Left ventricle myocardium inferior (tissue), 1 donor: ENCODE data around the gene C2orf42. TPM values are rescaled to one million over a fixed set of nuclear protein-coding genes. Genes with fewer than 3 reads are reported as not detected.
A peak's percentile ranks its signal among the peaks of the same experiment; 100 is the strongest.
"Not testable (repeated sequence)": the region's sequence is repeated elsewhere in the genome, so short reads cannot be mapped to it uniquely, and the experiment has no call there.

Experiments
- DNase-seq: peaks from one replicate; pipeline ENCODE4 v3.0.0-alpha.2; 2020
- H3K27ac ChIP-seq: fragments of 200-600 bp; replicated peaks from 2 replicates; pipeline ENCODE4 v1.8.0; 2021
- H3K27me3 ChIP-seq: fragments of 200-600 bp; 2 replicates; pipeline ENCODE4 v1.8.0; 2021; ENCODE audit warnings: low read depth
- H3K36me3 ChIP-seq: fragments of 200-600 bp; 2 replicates; pipeline ENCODE4 v1.8.0; 2021
- H3K4me1 ChIP-seq: fragments of 200-600 bp; 2 replicates; pipeline ENCODE4 v1.8.0; 2021
- H3K4me3 ChIP-seq: fragments of 200-600 bp; 2 replicates; pipeline ENCODE4 v1.8.0; 2021; ENCODE audit warnings: mild to moderate bottlenecking, moderate library complexity
- H3K9me3 ChIP-seq: fragments of 200-600 bp; replicated peaks from 2 replicates; pipeline ENCODE4 v1.8.0; 2021
- CTCF ChIP-seq: fragments of 200-600 bp; IDR thresholded peaks from 2 replicates; pipeline ENCODE4 v1.8.0; 2021; ENCODE audit warnings: antibody characterized with exemption, mild to moderate bottlenecking, borderline replicate concordance
- intact Hi-C: fragments of 100-400 bp; cut with micrococcal nuclease; formaldehyde crosslinking; loops from one replicate; pipeline ENCODE4 v1.11.0; 2022
- long read RNA-seq: library from polyadenylated mRNA; unstranded; transcript quantifications from one replicate; pipeline ENCODE4 v2.0.0, GENCODE V29; 2021
- total RNA-seq: library from RNA; stranded (reverse); fragmentation: NEBNext Ultra II Directional; extraction: Animal tissue kit (Norgen Biotek cat#: 25700); gene quantifications from one replicate; pipeline ENCODE4 v1.2.1, GENCODE V29; 2021
- donor health status: DM: no; HTN: yes; CAD: no; lungs with severe emphysema.

The C2orf42 gene
- total RNA-seq, result 14.6 TPM
- long read RNA-seq, partial matches to known transcripts, result 3 of 8 reads
- long read RNA-seq, other reads (novel, unspliced or antisense), result 3 of 8 reads

- TF ChIP-seq CTCF, result peak; percentile 19
- Histone ChIP-seq H3K27me3 (no peaks in the 10 kb centered on the region), H3K27ac (peak within 1 kb of the TSS; percentile 98), H3K36me3 (no peaks in the 10 kb centered on the region), H3K9me3 (no peaks in the 10 kb centered on the region), H3K4me1 (peaks cover 18% of the 10 kb centered on the region), H3K4me3 (peak within 1 kb of the TSS; percentile 84)
- intact Hi-C loops, result no loop called here
- peak; percentile 95 for DNase-seq
These were observed at the start of gene C2orf42 for GRCh38 chr2:70190418-70191243. Gene C2orf42 (minus strand): TSS chr2:70191019. CDS start chr2:70181985, 9,034 bp downstream.

- no peak for DNase-seq
- Histone ChIP-seq H3K27me3 (no peaks in the 10 kb centered on the region), H3K9me3 (no peaks in the 10 kb centered on the region), H3K27ac (no peak overlapping the region), H3K4me1 (peaks cover 65% of the 10 kb centered on the region), H3K4me3 (no peak overlapping the region), H3K36me3 (peaks cover 13% of the 10 kb centered on the region)
- intact Hi-C loops, result no loop called here
- TF ChIP-seq CTCF, result no peak
These were observed 49.8 kb upstream of the C2orf42 start for GRCh38 chr2:70240599-70240998.

GRCh38 chr2:70233926-70234325 is 43.1 kb upstream of the C2orf42 start:
- H3K4me3 ChIP-seq, result no peak overlapping the region
- no peak for TF ChIP-seq CTCF
- H3K36me3 ChIP-seq, result peaks cover 70% of the 10 kb centered on the region
- no peaks in the 10 kb centered on the region for H3K27me3 ChIP-seq
- H3K27ac ChIP-seq, result no peak overlapping the region
- H3K9me3 ChIP-seq, result no peaks in the 10 kb centered on the region
- H3K4me1 ChIP-seq, result peaks cover 18% of the 10 kb centered on the region
- DNase-seq, result no peak
- intact Hi-C loops, result no loop called here

GRCh38 chr2:70226781-70227180 is 36.0 kb upstream of the C2orf42 start:
- intact Hi-C loops, result no loop called here
- no peak for TF ChIP-seq CTCF
- H3K9me3 ChIP-seq, result no peaks in the 10 kb centered on the region
- H3K27me3 ChIP-seq, result no peaks in the 10 kb centered on the region
- no peaks in the 10 kb centered on the region for H3K4me1 ChIP-seq
- H3K4me3 ChIP-seq, result no peak overlapping the region
- H3K36me3 ChIP-seq, result peaks cover 100% of the 10 kb centered on the region
- H3K27ac ChIP-seq, result no peak overlapping the region
- no peak for DNase-seq

GRCh38 chr2:70223305-70223704 is 32.5 kb upstream of the C2orf42 start:
- H3K4me3 ChIP-seq, H3K27ac ChIP-seq, H3K4me1 ChIP-seq, DNase-seq, H3K9me3 ChIP-seq, H3K27me3 ChIP-seq, intact Hi-C loops: not testable (repeated sequence)
- peaks cover 100% of the 10 kb centered on the region for H3K36me3 ChIP-seq

GRCh38 chr2:70214953-70215549 is 24.2 kb upstream of the C2orf42 start:
- intact Hi-C loops, result no loop called here

More at GRCh38 chr2:70214953-70215549, 24.2 kb upstream of the C2orf42 start:
- H3K4me3 ChIP-seq, result no peak overlapping the region
- no peak for TF ChIP-seq CTCF
- H3K27me3 ChIP-seq, result no peaks in the 10 kb centered on the region
- no peak for DNase-seq
- no peak overlapping the region for H3K27ac ChIP-seq
- peaks cover 88% of the 10 kb centered on the region for H3K36me3 ChIP-seq
- H3K9me3 ChIP-seq, result no peaks in the 10 kb centered on the region
- peaks cover 13% of the 10 kb centered on the region for H3K4me1 ChIP-seq
